Vagina (tissue), 2 donors: Measurements from ENCODE around the gene CADM2.

ENCODE experiments used
- CTCF ChIP-seq, 3 experiments: fragments of 450-650 bp in 2 of 3; fragments of 200-600 bp in 1 of 3; sonication (generic) in 1 of 3; IDR thresholded peaks; one replicate each; pipeline ENCODE4 v1.5.1; 2017 to 2019; ENCODE audit warnings: antibody characterized with exemption in 3 of 3, mild to moderate bottlenecking in 2 of 3, moderate library complexity in 2 of 3
- POLR2A ChIP-seq, 2 donors: fragments of 450-650 bp; IDR thresholded peaks; one replicate each; pipeline ENCODE4 v1.6.1; 2017; ENCODE audit warnings: antibody characterized with exemption in 2 of 2, mild to moderate bottlenecking in 2 of 2, moderate library complexity in 2 of 2
- POLR2AphosphoS5 ChIP-seq, 2 donors: sonication (generic); formaldehyde crosslinking; IDR thresholded peaks; one replicate each; pipeline ENCODE4 v1.9.0; 2017; ENCODE audit warnings: antibody characterized with exemption in 2 of 2, mild to moderate bottlenecking in 2 of 2, low read depth in 1 of 2; ENCODE audit not compliant: insufficient read depth in 1 of 2

GRCh38 chr3:85159376-85159775 lies 200.6 kb downstream of the CADM2 start:
- no peak for TF ChIP-seq CTCF (IDR thresholded peaks at IDR 0.05)
- TF ChIP-seq POLR2AphosphoS5 (IDR thresholded peaks at IDR 0.05; ENCODE audit: insufficient read depth in 1 of 2, low read depth in 1 of 2), result no peak
- TF ChIP-seq POLR2A (IDR thresholded peaks at IDR 0.05), result no peak
